ENCODE measurements around the gene REEP1. TPM values are rescaled to one million over a fixed set of nuclear protein-coding genes. Genes with fewer than 3 reads are reported as not detected.
"Not testable (repeated sequence)": the region's sequence is repeated elsewhere in the genome, so short reads cannot be mapped to it uniquely, and the experiment has no call there.

Gene REEP1
- total RNA-seq, 1 donor from 2014 or later: 21.7 TPM

DNA sequence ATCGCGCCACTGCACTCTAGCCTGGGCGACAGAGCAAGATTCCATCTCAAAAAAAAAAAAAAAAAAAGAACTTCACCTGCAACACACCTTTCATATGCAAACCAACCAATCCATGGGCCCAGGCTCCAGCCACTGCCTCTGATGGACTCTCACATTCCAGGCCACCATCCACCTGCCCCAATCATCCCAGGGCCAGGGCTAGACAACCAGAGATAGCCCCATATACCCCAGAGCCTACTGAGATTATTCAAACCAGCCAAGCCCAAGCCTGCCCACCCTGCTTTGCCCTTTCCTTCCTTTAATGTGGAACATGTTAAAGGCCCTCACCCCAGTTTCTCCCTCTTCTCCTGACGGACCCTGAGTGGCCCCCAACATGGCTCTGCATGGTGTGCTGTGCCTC is 81.1 kb downstream of the REEP1 start:
- intact Hi-C loops (cut with DNase I): no loop called here

DNA sequence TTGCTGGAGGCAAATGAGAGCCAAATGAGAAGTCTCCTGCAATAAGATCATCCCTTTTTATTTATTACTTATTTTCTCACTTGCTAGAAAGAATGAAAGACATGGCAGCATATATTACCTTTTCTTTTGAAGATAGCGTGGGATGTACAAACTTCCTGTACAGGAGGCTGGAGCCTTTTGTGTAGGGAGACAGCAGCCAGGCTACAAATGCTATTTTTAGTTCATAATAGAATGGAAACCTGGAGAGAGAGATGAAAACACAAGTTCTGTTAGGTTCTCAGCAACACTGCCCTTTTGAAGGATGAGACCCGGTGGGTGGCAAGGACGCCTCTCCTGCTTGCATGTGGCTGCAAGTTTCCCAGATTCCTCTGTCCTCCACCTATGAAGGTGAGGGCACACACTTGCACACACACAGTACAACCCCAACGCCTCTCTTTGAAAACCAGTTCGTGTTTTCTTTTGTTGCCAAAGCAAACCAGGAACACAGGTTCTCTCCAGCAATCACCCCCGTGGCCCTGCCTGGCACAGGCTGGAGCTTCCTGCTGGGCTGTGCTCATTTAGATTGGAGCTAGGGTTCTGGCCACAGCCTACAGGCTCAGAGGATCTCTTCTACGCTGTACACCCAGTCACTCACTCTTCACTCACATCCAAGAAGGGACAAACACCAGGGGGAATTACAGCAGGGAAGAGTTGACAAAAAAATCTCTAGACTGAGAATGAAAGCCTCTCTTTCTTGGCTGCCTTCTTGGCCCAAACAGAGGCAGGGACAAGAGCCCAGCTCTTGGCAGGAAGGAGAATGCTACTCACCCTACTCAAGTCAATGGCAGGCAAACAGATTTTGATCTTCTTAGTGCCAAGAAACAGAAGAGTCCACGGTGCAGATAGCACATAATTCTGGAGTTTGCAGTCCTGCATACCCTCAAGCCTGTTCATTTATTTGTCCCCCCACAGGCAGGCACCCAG is 82.6 kb downstream of the REEP1 start:
- intact Hi-C loops (cut with DNase I): loop anchor here (2.0 kb wide), 1 partner anchor 30 kb away; no protein-coding TSS in a partner anchor
- DNase-seq (ENCODE audit: low spot score): no peak

More for the DNA sequence above, 81.1 kb downstream of the REEP1 start:
- no peak for DNase-seq (ENCODE audit: low spot score)

DNA sequence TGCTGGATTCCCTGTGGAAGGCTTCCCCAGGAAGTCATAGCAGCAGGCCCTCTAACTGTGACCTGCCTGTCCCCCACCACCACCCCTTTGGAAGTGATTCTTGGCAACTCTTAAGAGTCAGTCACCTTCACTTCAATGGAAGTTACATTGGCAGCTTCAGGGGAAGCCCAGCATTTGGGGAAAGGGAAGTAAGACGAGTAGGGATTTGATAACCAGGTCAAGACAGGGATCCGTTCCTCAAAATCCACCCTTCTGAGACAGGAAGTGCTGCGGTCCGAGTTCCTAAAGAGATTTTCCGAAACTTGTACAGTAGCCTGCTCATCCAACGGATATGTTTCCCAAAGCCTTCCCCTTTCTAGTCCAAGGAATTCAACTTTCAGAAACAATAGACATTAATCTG is 84.0 kb downstream of the REEP1 start:
- no peak for DNase-seq (ENCODE audit: low spot score)
- intact Hi-C loops (cut with DNase I): no loop called here

DNA sequence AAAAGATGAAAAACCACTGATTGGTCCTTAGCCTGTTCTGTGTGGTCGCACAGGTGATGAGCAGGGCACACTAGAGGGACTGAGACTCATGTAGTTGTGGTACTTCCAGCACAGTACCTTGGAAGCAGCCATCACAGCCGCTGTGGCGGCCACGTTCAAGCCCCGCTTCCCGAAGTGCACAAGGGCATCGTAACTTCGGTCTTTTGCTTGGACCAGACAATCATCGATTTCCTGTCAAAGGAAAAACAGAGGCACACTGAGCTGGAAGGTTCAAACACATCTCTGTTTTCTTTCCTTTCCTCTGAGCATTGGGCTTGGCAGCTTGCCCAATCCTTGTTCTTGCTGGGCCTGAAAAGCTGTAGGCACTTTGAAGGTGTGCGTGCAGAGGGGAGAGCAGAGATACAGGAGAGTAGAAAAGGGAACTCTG is 85.6 kb downstream of the REEP1 start:
- DNase-seq (ENCODE audit: low spot score): no peak

DNA sequence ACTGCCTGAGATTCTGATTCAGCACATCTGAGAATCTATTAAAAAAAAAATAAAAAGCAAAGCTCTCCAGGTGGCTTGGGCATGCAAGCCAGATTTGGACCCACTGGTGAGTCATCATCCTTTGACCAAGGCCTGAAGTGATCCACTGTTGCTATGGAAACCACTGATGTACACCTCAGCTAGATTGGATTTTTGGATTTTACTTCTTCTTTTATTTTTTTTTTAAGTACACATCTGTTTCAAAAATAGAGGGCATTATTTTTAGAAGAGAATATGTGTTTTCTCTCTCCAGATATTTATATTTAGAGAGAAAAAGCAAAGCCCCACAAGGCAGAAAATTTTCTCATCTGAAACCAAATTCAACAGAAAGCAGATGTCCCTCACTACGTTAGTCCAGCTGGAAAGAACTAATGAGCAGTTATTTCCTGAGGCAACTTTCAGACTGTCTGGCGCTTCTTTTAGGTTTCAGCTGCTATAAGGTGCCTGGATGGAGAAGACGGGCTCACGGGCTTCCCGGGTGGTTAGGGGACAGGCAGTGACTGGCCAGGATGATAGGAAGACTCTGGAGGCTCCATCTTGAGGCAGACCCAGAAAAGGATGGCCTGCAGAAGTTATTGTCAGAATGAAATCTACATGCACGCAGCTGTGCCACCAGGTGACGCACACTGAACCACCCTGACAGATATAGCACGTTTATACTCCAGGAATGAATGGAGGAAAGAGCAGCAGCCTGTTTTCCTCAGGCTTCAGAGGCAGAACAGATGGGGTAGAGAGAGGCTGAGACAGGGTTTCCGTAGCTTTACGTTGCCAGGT is 87.6 kb downstream of the REEP1 start:
- no peak for DNase-seq (ENCODE audit: low spot score)
- intact Hi-C loops (cut with DNase I): no loop called here

More for the DNA sequence above, 85.6 kb downstream of the REEP1 start:
- intact Hi-C loops (cut with DNase I): no loop called here

DNA sequence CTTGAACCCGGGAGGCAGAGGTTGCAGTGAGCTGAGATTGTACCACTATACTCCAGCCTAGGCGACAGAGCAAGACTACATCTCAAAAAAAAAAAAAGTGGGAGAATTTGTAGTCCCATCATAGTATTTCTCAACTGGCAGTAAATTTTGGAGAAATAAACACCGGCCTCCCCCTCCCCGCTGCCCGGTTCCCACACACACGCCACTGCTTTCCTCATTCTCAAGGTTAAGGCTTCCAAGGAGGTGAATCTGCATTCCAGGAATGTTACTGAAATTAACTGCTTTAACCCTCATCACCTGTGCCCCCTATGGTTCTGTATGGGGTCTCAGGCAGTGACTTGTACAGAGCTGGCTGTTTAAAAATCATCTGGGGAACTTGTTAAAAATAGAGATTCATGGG is 88.2 kb downstream of the REEP1 start:
- intact Hi-C loops (cut with DNase I): no loop called here
- DNase-seq (ENCODE audit: low spot score): no peak

DNA sequence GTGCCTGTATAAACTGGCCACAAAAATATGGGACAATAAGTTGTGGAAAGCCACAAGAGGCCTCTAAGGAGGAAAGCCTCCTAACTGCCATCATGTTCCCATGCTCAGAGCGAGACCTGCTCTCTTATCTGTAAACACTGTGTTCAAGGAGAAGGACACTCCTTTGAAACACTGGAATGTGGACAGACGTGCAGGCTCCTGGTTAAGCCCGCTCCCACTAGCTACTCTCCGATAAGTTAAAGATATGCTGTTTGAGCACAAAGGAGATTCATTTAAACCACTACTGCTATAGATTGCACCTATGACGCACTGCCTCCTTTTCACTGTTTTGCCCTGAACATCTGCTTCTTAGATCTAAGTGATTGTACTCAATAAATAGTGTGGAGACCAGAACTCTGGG is 92.2 kb downstream of the REEP1 start:
- intact Hi-C loops (cut with DNase I); DNase-seq (ENCODE audit: low spot score): not testable (repeated sequence)

DNA sequence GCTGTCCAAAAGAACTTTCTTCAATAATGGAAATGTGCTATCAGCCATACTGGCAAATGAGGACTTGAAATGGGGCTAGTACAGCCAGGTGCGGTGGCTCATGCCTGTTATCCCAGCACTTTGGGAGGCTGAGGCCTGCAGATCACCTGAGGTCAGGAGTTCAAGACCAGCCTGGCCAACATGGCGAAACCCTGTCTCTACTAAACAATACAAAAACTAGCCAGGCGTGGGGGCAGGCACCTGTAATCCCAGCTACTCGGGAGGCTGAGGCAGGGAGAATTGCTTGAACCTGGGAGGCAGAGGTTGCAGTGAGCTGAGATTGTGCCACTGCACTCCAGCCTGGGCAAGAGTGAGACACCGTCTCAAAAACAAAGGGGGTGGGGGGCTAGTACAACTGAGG is 92.6 kb downstream of the REEP1 start:
- DNase-seq (ENCODE audit: low spot score); intact Hi-C loops (cut with DNase I): not testable (repeated sequence)

DNA sequence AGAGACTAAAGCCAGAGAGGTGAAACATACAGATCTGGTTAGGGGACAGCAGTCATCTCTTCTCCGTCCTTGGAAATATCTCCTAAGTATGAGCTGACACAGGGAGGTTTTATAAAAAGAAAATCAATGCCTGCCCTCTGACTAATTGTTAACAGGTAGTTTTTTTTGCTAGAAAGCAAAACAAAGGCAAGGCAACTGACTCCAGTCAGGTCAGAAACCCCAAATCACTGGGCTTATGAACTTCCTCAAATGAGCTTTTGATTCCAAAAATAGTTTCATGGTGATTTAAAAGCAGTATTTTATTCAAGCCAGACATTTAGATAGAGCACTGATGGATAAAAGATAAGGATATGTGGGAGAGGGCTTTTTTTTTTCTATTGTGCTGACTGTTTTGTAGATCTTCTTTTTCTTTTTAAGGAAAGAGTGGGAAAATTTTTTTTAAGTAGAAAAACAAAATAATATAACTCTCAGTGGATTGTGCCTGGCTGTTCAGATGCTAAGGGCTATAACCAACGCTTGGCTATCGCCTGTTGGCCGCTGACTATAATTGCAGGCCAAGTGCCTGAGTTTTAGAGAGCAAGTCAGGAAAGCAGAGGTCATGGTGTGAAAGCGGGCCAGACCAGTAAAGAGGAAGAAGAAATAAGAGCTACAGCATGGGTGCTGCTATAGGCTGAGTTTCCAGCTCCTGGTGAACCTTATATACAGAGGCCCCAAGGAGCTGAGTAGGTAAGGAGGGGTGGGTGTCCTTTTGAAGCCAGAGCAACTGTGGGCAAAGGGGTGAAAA is 93.3 kb downstream of the REEP1 start:
- no peak for DNase-seq (ENCODE audit: low spot score)
- intact Hi-C loops (cut with DNase I): no loop called here

DNA sequence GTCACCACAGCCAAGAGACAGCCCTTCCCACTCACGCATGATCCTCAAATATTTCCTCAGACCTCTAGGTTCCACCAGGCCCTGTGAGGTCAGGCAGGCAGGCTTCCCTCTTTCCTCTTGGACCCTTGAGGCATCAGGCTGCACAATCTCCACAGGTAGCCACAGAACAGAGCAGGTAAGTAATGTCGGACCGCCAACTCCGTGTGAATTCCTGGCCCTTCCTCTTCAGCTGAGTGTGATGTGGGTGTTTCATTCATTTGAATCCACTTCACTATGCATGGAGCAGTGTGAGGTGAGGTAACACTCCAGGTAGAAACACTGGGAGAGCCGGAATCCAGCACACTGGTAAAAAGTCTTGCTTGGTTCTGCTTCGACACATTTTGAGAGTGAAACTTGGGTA is 94.2 kb downstream of the REEP1 start:
- DNase-seq (ENCODE audit: low spot score): no peak
- intact Hi-C loops (cut with DNase I): no loop called here

DNA sequence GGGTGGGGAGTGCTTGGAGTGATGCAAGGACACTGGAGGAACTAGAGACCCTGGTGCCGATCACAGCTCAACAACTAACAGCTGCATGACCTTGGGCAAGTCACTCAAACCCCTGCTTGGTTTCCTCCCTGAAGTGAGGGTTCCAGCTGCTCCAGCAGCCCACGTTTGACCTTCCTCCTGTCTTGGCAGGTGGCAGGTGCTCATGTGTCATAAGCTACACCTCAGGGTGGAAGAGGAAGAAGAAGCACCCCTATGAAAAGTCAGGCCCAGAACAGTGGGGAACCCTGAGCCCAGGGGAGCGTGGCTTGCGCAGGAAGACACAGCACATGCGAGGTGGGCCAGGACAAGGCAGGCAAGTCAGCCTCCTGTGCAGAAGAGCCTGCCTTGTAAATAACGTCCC is 95.8 kb downstream of the REEP1 start:
- DNase-seq (ENCODE audit: low spot score): no peak
- intact Hi-C loops (cut with DNase I): no loop called here

DNA sequence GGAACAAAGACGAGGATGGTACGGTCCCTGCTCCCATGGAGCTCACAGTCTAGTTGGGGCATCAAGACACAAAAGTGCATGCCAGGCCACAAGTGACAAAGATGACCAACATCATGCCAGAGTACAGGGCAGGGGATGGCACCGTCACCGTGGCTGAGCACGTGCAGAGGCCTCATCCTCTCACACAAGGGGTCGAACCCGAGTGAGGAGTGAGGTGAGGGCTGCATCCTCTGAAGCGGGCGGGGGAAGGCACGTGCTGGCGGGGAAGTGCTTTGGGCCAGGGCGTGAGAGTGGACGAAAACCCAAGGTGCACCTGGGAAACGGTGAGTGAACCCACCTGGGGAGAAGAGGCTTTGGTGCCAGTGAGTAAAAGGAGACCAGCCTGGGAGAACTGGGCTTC is 97.2 kb downstream of the REEP1 start:
- no peak for DNase-seq (ENCODE audit: low spot score)

DNA sequence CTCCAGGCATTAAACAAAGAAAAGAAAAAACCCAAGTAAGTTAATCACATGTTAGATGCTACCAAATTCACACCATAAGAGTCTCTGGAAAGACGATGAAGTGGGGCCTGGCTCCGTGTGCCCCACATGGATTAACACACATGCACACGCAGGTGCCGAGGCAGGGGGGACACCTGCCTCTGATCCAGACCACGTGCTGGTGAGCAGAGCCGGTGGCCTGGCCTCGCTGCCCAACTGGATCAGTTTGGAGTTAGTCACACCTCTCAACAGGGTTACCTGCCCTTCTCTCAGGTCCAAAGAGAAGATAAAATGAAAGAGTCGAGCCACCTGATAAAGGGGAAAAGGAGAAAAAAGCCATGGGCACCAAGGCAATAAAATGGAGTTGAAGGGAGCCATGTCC is 97.7 kb downstream of the REEP1 start:
- intact Hi-C loops (cut with DNase I): no loop called here
- DNase-seq (ENCODE audit: low spot score): no peak

More for the DNA sequence above, 97.2 kb downstream of the REEP1 start:
- intact Hi-C loops (cut with DNase I): no loop called here

DNA sequence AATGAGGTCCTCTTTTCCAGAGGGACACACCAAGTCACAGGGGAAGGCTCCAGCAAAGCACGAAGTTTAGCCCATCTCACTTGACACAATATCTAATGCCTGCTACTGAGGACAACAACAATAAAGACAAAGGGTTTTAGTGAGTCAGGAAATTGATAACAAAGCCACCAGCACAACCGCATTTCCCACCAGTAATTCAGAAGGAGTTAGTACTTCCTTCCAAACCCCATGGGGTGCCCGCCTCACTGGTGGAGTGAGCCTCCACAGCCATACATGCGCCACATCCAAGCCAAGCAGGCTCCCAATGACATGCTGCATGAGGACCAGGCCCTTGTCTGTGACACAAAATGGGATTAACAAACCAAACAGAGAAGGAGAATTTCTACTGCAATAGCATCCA is 98.1 kb downstream of the REEP1 start:
- no peak for DNase-seq (ENCODE audit: low spot score)
- intact Hi-C loops (cut with DNase I): no loop called here

DNA sequence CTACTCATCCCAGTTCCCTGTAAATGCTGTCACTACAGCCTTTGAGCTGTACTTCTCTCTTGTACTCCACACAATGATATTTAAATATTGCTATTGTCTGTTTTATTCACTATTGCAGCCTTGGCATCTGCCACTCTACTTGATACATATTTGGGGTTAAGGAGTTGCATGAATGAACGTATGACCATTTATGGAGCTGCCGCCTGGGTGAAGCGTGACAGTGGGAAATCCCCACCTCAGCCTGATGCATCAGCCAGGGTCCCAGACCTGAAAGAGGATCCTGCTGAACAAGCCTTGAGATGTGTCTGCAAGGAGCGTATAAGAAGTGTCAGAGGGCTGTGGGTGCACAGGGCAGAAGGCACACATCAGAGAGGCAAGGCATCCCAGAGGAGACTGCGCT is 99.1 kb downstream of the REEP1 start:
- no peak for DNase-seq (ENCODE audit: low spot score)
- intact Hi-C loops (cut with DNase I): no loop called here

DNA sequence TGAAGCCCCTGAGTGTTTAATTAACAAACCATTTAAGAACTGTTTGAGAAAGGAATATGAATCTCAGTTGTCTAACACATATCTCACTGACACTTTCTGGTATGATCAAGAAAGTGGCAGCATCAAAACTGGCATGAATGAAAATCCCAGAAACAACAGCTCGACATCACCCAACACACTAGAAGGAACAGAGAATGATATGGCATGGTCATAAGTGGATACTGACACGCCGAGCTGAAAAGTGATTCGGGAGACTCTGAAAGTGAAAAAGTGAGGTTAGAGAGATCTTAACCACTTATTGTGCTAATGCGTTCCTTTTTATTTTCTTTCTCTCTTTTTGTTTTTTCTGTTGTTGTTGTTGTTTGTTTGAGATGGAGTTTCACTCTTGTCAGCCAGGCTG is 100.3 kb downstream of the REEP1 start:
- DNase-seq (ENCODE audit: low spot score): no peak
- intact Hi-C loops (cut with DNase I): no loop called here

DNA sequence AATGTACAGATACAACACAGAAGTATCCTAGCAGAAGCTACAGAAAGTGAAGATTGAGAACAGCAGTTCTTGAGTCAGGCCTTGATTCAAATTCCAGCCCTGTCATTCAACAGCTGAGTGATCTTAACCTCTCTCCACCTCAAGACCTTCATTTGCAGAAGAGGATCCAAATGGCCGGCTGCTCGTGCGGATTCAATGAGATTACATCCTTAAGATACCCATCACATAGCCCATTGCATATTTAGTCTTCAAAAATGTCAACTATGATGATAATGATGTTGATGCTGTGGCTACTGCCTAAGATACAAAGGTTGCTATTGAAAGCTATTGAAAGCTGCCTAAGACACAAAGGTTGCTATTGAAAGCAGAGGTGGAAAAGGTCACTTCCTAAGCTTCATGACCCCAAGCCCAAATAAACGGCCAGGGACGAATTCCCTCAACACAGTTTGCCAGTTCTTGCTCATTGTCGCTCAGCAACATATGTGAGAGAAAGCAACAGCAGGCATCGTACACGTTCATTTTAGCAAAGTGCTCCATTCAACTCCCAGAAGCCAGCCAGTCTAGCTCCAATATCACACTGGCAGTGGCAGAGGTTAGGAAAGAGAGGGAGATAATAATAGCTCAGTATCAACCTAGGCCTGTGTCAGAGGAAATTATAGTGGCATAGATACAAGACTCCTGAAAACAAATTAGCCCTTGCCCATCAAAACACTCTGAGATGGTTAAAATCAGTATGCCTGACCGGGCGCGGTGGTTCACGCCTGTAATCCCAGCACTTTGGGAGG is 102.0 kb downstream of the REEP1 start:
- intact Hi-C loops (cut with DNase I): no loop called here

DNA sequence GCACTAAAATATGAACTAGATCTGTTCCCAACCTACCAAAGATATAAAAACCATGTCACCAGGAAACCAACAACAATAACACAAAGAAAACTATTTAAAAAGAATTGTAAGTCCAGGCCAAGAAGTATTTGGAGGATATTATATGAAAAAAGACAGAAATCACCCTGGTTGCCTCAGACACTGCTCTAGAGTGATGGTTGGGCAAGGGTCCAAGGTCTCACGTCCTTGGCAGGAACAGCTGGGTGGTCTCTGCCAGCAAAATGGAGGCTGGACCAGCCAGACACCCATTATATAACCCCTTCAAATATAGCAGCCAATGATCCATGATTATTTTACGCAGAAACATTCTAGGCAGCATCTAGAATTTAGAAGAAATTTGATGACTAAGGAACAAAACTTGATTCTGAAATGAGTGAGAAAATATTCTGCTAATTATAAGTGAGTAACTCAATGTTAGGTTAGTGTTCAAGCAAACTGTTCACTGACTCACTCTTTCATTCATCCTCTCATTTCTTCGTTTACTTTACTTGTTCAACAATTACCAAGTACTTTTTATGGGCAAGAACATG is 102.8 kb downstream of the REEP1 start:
- no peak for DNase-seq (ENCODE audit: low spot score)
- intact Hi-C loops (cut with DNase I): no loop called here

More for the DNA sequence above, 102.0 kb downstream of the REEP1 start:
- DNase-seq (ENCODE audit: low spot score): no peak

DNA sequence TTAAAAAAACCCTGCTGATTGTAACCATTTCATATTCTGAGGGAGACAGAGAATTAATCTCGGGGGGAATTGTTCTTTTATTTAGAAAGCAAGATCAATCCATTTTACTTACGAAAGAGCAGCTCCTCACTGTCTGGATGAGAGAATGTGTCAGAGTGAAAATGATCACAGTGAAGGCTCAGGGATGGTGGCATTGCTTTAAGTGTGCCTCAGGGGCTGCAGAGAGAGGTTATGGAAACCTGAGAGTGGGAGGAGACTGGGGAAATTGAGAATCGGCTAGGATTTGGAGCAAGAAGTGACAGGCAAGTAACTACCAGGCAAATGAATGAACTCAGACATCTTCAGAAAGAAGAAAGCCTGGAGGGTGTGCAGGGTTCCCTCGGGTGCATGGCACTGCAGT is 104.0 kb downstream of the REEP1 start:
- no peak for DNase-seq (ENCODE audit: low spot score)

More for the DNA sequence above, 104.0 kb downstream of the REEP1 start:
- intact Hi-C loops (cut with DNase I): no loop called here

Measured in cardiac septum (tissue), 1 donor.